ENCODE data around the gene TMEM121.

Gene TMEM121

GRCh38 chr14:105525861-105526775, at the start of gene TMEM121:
Gene TMEM121 (plus strand): TSS chr14:105526583. CDS start chr14:105528835, 2,252 bp downstream.
- DNase-seq (ENCODE audit: low read depth): no peak

GRCh38 chr14:105476831-105477659, 49.3 kb upstream of the TMEM121 start:
- no peak for DNase-seq (ENCODE audit: low read depth)

- no peak for DNase-seq (ENCODE audit: low read depth)
Observed at GRCh38 chr14:105477660-105478397, 48.6 kb upstream of the TMEM121 start.

DNA sequence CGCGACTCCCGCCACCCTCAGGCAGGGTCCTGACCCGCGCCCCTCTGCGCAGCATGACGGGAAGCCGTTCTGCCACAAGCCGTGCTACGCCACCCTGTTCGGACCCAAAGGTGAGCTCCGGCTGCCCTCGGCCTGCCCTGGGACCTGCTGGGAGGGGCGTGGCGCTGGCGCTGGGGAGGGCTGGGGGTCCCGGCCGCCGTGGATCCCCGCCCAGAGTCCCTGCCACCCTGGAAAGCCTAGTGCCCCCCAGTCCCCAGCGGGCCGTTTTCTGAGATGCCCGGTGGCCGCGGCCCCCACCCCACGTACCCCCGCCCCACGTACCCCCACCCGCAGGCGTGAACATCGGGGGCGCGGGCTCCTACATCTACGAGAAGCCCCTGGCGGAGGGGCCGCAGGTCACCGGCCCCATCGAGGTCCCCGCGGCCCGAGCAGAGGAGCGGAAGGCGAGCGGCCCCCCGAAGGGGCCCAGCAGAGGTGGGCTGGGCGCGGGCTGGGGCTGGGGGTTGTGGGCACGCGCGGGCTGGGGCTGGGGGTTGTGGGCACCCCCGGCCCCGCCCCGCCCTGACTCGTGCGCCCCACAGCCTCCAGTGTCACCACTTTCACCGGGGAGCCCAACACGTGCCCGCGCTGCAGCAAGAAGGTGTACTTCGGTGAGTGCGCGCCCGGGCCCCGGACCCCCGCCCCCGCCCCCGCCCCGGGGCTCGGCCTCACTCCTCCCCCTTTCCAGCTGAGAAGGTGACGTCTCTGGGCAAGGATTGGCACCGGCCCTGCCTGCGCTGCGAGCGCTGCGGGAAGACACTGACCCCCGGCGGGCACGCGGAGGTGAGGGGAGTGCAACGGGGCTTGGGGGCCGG, 47.8 kb upstream of the TMEM121 start:
- no peak for DNase-seq (ENCODE audit: low read depth)

DNA sequence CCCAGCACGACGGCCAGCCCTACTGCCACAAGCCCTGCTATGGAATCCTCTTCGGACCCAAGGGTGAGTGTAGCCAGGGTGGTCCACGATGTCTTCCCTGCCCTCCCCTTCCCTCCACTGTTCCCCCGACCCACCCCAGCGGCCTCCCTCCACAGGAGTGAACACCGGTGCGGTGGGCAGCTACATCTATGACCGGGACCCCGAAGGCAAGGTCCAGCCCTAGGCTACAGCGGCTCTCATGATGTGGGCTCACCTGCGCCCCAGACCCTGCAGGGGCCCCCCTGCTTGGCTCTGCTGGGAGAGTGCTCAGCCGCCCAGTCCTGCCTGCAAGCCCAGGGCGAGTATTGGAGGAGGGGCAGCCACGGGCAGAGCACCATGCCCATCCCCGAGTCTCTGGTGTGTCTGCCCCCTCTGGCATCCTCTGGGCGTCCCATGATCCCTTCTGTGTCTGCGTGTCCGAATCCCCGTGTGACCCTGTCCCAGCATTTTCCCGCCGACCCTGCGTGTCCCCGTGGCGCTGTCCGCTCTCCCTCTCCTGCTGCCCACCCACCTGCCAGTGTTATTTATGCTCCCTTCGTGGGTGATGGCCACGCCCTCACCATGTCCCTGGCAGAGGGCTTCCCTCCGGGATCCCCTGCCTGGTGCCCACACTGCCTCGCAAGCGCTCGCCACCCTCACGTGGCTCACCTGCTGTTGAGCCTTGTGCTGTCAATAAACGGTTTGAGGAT, 46.8 kb upstream of the TMEM121 start:
- no peak for DNase-seq (ENCODE audit: low read depth)

DNA sequence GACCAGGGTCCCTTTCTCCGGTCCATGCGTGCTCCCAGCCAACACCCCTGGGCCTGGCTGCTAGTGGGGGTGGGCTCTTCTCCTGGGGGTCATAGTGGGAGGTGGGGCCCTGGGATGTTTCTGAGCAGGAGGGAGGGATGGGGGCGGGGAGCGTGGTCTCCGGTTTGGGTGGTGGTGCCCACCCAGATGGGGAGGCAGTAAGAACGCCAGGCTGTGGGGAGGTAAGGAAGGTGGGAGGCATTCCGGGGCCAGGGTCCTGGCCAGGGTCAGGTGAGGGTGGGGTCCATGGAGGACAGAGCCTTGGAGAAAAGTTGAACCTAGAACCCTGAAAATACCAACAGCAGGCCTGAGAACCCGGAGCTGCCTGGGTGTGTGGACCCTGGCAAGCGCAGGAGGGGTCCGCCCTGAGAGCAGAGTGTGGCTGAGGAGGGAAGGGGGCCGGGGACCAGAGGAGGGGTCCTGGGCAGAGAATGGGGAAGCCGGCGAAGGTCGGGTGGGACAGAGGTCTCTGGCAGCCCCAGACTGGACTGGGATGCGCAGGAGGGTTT, 46.1 kb upstream of the TMEM121 start:
- DNase-seq (ENCODE audit: low read depth): no peak

- peak; percentile 75 for DNase-seq (ENCODE audit: low read depth)
Observed at GRCh38 chr14:105480807-105481801, 45.3 kb upstream of the TMEM121 start.

GRCh38 chr14:105481886-105482457, 44.4 kb upstream of the TMEM121 start:
- peak; percentile 95 for DNase-seq (ENCODE audit: low read depth)

- DNase-seq (ENCODE audit: low read depth): no peak
Observed at GRCh38 chr14:105482486-105483110, 43.8 kb upstream of the TMEM121 start.

GRCh38 chr14:105483300-105484068, 42.9 kb upstream of the TMEM121 start:
- DNase-seq (ENCODE audit: low read depth): no peak

- DNase-seq (ENCODE audit: low read depth): no peak
Observed at GRCh38 chr14:105484069-105484996, 42.0 kb upstream of the TMEM121 start.

- DNase-seq (ENCODE audit: low read depth): no peak
Observed at GRCh38 chr14:105484997-105485393, 41.4 kb upstream of the TMEM121 start.

DNA sequence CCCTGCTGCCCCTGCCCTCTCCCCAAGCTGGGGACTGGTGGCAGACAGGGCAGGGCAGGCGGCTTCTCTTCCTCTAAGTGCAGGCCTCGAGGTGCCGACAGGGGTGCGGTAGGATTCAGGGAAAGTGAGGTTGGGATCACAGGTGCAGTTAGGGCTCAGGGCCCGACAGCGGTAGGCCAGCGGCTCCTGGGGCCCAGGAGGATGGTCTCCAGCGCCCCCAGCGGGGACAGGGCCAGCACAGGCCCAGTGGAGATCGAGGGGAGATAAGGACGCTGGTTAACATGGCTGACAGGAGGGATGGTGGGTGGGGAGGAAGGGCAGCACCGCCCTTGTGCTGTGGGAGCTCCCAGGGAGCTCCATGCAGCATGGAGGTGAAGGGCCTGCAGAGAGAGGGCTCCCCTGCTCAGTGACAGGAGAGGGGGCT, 40.6 kb upstream of the TMEM121 start:
- DNase-seq (ENCODE audit: low read depth): no peak

- no peak for DNase-seq (ENCODE audit: low read depth)
Observed at GRCh38 chr14:105486163-105486973, 40.0 kb upstream of the TMEM121 start, which contains the start of gene CRIP1. Gene CRIP1 (plus strand): TSS chr14:105486886. CDS start chr14:105487260, 374 bp downstream.

DNA sequence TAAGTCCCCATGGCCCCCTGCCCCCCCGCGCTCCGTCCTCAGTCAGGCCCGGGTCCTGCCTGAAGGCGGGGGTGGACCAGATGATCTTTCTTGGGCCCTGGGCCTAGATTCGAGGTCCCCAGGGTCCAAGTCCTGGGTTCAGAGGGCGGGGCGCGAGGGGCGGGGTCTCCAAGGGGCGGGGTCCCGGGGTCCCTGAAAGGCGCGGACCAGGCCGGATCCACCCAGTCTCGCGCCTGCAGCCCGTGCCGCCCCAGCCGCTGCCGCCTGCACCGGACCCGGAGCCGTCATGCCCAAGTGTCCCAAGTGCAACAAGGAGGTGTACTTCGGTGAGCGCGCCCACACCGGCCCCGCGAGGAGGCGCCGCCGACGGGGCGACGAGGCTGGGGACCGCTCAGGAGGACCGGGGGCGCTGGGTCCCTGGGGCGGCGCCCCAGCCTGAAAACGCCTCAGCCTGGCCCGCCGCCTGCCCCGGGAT, 39.4 kb upstream of the TMEM121 start:
- no peak for DNase-seq (ENCODE audit: low read depth)
